Measurements from ENCODE around the gene CEP128. TPM values are rescaled to one million over a fixed set of nuclear protein-coding genes. Genes with fewer than 3 reads are reported as not detected.

Gene CEP128
- total and polyA plus RNA-seq, 8 donors = 1.1 to 240 (median 2.6) TPM

DNA sequence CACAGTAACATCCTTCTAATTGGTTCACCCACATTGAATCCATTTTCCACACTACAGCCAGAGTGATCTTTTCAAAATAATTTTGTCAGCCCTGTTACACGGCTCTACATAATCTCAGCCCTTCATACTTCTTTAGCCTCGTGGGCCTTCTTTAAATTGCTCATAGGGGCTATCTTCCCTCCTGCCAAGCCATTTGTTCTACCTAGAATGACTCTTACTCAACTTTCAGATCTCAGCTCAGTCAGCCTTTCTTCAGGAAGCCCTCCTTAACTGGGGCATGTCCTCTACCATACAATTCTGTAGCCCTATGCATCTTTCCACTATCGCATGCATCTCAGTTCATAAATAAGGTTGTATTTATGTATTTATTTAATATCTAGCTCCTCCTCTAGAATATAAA, 39.7 kb downstream of the CEP128 start:
- Histone ChIP-seq H3K4me1 (no peaks in the 10 kb centered on the region), H3K27ac (no peak overlapping the region), H3K4me3 (no peak overlapping the region), H3K9me3 (no peaks in the 10 kb centered on the region), H3K27me3 (no peaks in the 10 kb centered on the region), H3K36me3 (peaks cover 0 to 16% (median 8%) of the 10 kb centered on the region in 4 donors)
- intact Hi-C loops (cut with DNase I; ENCODE audit: low total_unique reads) = no loop called here
- 82 to 90% (median 86%) methylated on average over 3 of the region's 3 CpGs for WGBS, 5 donors
- no peak for DNase-seq
- TF ChIP-seq, protein P1, sequence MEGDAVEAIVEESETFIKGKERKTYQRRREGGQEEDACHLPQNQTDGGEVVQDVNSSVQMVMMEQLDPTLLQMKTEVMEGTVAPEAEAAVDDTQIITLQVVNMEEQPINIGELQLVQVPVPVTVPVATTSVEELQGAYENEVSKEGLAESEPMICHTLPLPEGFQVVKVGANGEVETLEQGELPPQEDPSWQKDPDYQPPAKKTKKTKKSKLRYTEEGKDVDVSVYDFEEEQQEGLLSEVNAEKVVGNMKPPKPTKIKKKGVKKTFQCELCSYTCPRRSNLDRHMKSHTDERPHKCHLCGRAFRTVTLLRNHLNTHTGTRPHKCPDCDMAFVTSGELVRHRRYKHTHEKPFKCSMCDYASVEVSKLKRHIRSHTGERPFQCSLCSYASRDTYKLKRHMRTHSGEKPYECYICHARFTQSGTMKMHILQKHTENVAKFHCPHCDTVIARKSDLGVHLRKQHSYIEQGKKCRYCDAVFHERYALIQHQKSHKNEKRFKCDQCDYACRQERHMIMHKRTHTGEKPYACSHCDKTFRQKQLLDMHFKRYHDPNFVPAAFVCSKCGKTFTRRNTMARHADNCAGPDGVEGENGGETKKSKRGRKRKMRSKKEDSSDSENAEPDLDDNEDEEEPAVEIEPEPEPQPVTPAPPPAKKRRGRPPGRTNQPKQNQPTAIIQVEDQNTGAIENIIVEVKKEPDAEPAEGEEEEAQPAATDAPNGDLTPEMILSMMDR (IDR thresholded peaks at IDR 0.05) = no peak
- TF ChIP-seq POLR2AphosphoS5 (IDR thresholded peaks at IDR 0.05) (no peak), EP300 (IDR thresholded peaks at IDR 0.05) (no peak), POLR2A (IDR thresholded peaks at IDR 0.05) (no peak)

- intact Hi-C loops (cut with DNase I; ENCODE audit: low total_unique reads) = no loop called here
- Histone ChIP-seq H3K36me3 (peaks cover 0 to 14% (median 6%) of the 10 kb centered on the region in 4 donors), H3K4me1 (no peaks in the 10 kb centered on the region), H3K4me3 (no peak overlapping the region), H3K9me3 (no peaks in the 10 kb centered on the region), H3K27me3 (no peaks in the 10 kb centered on the region), H3K27ac (no peak overlapping the region)
- TF ChIP-seq EP300 (IDR thresholded peaks at IDR 0.05) = no peak
- TF ChIP-seq, protein P1 (IDR thresholded peaks at IDR 0.05) = no peak
- no peak for TF ChIP-seq POLR2A (IDR thresholded peaks at IDR 0.05)
- TF ChIP-seq POLR2AphosphoS5 (IDR thresholded peaks at IDR 0.05) = no peak
- DNase-seq = no peak
- WGBS, 5 donors = 68 to 75% (median 71%) methylated on average over 3 of the region's 3 CpGs
Measured at GRCh38 chr14:80901260-80901659, 40.3 kb downstream of the CEP128 start.

DNA sequence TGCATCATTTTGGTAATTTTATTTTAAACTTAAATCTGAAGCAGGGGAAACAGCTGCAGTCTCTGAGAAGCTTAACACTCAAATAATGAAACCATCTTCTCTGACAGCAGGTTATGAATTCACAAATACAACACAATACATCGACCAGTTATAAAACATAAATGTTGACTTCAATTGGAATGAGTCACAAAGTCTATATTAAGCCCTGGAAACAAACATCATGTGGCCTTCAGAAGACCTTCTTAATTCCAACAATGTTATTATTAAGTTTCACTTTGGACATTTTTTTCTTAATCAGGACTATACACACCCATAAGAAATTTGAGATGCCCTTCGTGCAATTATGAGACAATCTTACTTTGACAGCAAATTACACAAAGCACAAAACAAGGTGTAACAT, 68.9 kb downstream of the CEP128 start:
- Histone ChIP-seq H3K36me3 (peaks cover 0 to 13% (median 3%) of the 10 kb centered on the region in 4 donors), H3K27me3 (no peaks in the 10 kb centered on the region), H3K27ac (no peak overlapping the region), H3K4me1 (no peaks in the 10 kb centered on the region), H3K4me3 (no peak overlapping the region), H3K9me3 (peaks cover 0 to 22% (median 10%) of the 10 kb centered on the region in 4 donors)
- intact Hi-C loops (cut with DNase I; ENCODE audit: low total_unique reads) = no loop called here
- WGBS, 5 donors = 46 to 66% (median 58%) methylated on average over 2 of the region's 2 CpGs
- no peak for DNase-seq
- TF ChIP-seq POLR2A (IDR thresholded peaks at IDR 0.05) = no peak
- TF ChIP-seq, protein P1 (IDR thresholded peaks at IDR 0.05) = no peak
- TF ChIP-seq EP300 (IDR thresholded peaks at IDR 0.05) = no peak
- TF ChIP-seq POLR2AphosphoS5 (IDR thresholded peaks at IDR 0.05) = no peak

DNA sequence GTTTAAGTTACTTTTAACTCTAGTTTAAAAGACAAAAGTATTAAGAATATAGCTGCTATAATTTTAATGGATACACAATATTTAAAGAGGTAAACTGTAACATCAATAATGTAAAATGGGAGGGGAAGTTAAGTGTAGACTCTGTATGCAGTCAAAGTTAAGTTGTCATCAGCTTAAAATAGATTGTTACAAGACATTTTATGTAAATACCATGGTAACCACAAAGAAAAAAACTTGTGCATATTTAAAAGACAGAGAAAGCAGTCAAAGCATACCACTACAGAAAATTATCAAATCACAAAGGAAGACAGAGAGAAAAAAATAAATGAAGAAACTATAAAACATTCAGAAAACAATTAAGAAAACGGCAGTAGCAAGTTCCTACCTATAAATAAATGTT, 73.3 kb downstream of the CEP128 start:
- Histone ChIP-seq H3K27me3 (no peaks in the 10 kb centered on the region), H3K36me3 (no peaks in the 10 kb centered on the region), H3K9me3 (peaks cover 0 to 29% (median 18%) of the 10 kb centered on the region in 4 donors), H3K27ac (no peak overlapping the region), H3K4me3 (no peak overlapping the region), H3K4me1 (no peaks in the 10 kb centered on the region)
- DNase-seq = no peak
- intact Hi-C loops (cut with DNase I; ENCODE audit: low total_unique reads) = no loop called here
- no peak for TF ChIP-seq EP300 (IDR thresholded peaks at IDR 0.05)
- no peak for TF ChIP-seq POLR2AphosphoS5 (IDR thresholded peaks at IDR 0.05)
- TF ChIP-seq, protein P1 (IDR thresholded peaks at IDR 0.05) = no peak
- TF ChIP-seq POLR2A (IDR thresholded peaks at IDR 0.05) = no peak
- WGBS, 5 donors = 80 to 98% (median 87%) methylated on average over 1 of the region's 1 CpG

Measured in stomach (tissue), 9 donors.